ENCODE results near the gene MCRIP1.

DNA sequence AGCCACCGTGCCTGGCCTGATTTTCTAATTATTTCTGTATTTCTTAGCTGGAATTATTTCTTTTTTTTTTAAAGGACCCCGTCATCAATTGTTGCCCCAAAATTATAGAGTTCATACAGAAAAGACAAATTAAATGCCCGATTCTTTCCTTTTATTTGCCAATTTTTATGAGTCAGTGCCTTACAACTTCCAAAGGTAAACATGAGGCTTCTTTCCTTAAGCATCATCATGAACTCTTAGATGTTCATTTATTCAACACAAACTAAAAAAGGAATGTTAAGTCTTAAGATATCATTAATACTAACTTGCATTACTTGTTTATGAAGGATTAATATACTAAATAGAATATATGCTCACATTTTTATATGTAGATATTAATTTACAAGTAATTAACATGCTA, 45.2 kb upstream of the MCRIP1 start:
- no peak for TF ChIP-seq CTCF (IDR thresholded peaks at IDR 0.05)
- no peak for TF ChIP-seq RFX5 (IDR thresholded peaks at IDR 0.05; ENCODE audit: low read length)
- TF ChIP-seq USF2 (IDR thresholded peaks at IDR 0.05; ENCODE audit: borderline replicate concordance, low read depth, low read length) = no peak
- TF ChIP-seq JUND (IDR thresholded peaks at IDR 0.05) = no peak
- TF ChIP-seq REST (IDR thresholded peaks at IDR 0.05; ENCODE audit: low read depth, low read length) = no peak
